HepG2 (cell line): ENCODE results near the gene CACNA1G. TPM values are rescaled to one million over a fixed set of nuclear protein-coding genes. Genes with fewer than 3 reads are reported as not detected.

Experiments used
- ELF3 ChIP-seq: IDR thresholded peaks from 2 replicates; pipeline ENCODE4 v1.6.1; 2016; ENCODE audit warnings: missing genetic modification reagents, missing compliant biosample characterization
- ELK4 ChIP-seq: sonication (generic); formaldehyde crosslinking; IDR thresholded peaks from 2 replicates; pipeline ENCODE4 v1.9.0; 2021; ENCODE audit warnings: missing genetic modification reagents, borderline replicate concordance
- FOSL2 ChIP-seq: sonication (generic); formaldehyde crosslinking; IDR thresholded peaks from 2 replicates; pipeline ENCODE4 v1.4.0; 2020; ENCODE audit warnings: missing genetic modification reagents
- HMGXB4 ChIP-seq, 2 experiments: sonication (generic) in 1 of 2; formaldehyde crosslinking in 1 of 2; IDR thresholded peaks; 2 replicates each; pipeline versions ENCODE4 v1.4.0 to v1.6.1; 2018 to 2020; ENCODE audit warnings: missing genetic modification reagents in 2 of 2, borderline replicate concordance in 1 of 2, low read depth in 1 of 2, mild to moderate bottlenecking in 1 of 2, missing biosample characterization in 1 of 2
- KAT7 ChIP-seq: IDR thresholded peaks from 2 replicates; pipeline ENCODE4 v1.6.1; 2018; ENCODE audit warnings: borderline replicate concordance, missing compliant biosample characterization
- MEIS1 ChIP-seq: sonication (generic); formaldehyde crosslinking; IDR thresholded peaks from 2 replicates; pipeline ENCODE4 v1.9.0; 2021; ENCODE audit warnings: mild to moderate bottlenecking, missing genetic modification reagents, moderate library complexity, borderline replicate concordance
- MTF1 ChIP-seq: sonication (generic); formaldehyde crosslinking; IDR thresholded peaks from 2 replicates; pipeline ENCODE4 v1.5.0; 2020; ENCODE audit warnings: missing genetic modification reagents
- NR1H2 ChIP-seq: sonication (generic); formaldehyde crosslinking; IDR thresholded peaks from 2 replicates; pipeline ENCODE4 v1.8.1; 2022; ENCODE audit warnings: low read depth, missing genetic modification reagents, borderline replicate concordance
- PCBP2 ChIP-seq: fragments of 200-400 bp; formaldehyde crosslinking; optimal IDR thresholded peaks from 2 replicates; pipeline ENCODE3; 2018; ENCODE audit warnings: low read length, low read depth; ENCODE audit not compliant: poor library complexity, severe bottlenecking
- PHF21A ChIP-seq: sonication (generic); formaldehyde crosslinking; IDR thresholded peaks from 2 replicates; pipeline ENCODE4 v1.5.0; 2020; ENCODE audit warnings: mild to moderate bottlenecking, missing genetic modification reagents
- RFX5 ChIP-seq: IDR thresholded peaks from 2 replicates; pipeline ENCODE4 v1.6.1; 2011; ENCODE audit warnings: low read depth, low read length, improper control_type of control experiment
- RFXAP ChIP-seq: sonication (generic); formaldehyde crosslinking; IDR thresholded peaks from 2 replicates; pipeline ENCODE4 v1.4.0; 2020; ENCODE audit warnings: missing genetic modification reagents, borderline replicate concordance
- TBX2 ChIP-seq: sonication (generic); formaldehyde crosslinking; IDR thresholded peaks from 2 replicates; pipeline ENCODE4 v1.5.0; 2020; ENCODE audit warnings: missing genetic modification reagents, mild to moderate bottlenecking, borderline replicate concordance
- THRA ChIP-seq: sonication (generic); formaldehyde crosslinking; IDR thresholded peaks from 2 replicates; pipeline ENCODE4 v1.4.0; 2020; ENCODE audit warnings: missing genetic modification reagents, borderline replicate concordance
- XRCC5 ChIP-seq: fragments of 200-400 bp; formaldehyde crosslinking; optimal IDR thresholded peaks from 2 replicates; pipeline ENCODE3; 2017; ENCODE audit warnings: mild to moderate bottlenecking, low read length
- ZNF256 ChIP-seq: sonication (generic); formaldehyde crosslinking; conservative IDR thresholded peaks from 2 replicates; pipeline ENCODE4 v1.4.0; 2020; ENCODE audit warnings: missing genetic modification reagents
- ZNF331 ChIP-seq: sonication (generic); formaldehyde crosslinking; IDR thresholded peaks from 2 replicates; pipeline ENCODE4 v1.4.0; 2020; ENCODE audit warnings: missing genetic modification reagents
- ZNF546 ChIP-seq: sonication (generic); formaldehyde crosslinking; conservative IDR thresholded peaks from 2 replicates; pipeline ENCODE4 v1.8.1; 2023; ENCODE audit warnings: mild to moderate bottlenecking, missing genetic modification reagents
- ZNF616 ChIP-seq: sonication (generic); formaldehyde crosslinking; IDR thresholded peaks from 2 replicates; pipeline ENCODE4 v1.5.0; 2020; ENCODE audit warnings: low read depth, mild to moderate bottlenecking, missing genetic modification reagents
- ZXDC ChIP-seq: sonication (generic); formaldehyde crosslinking; IDR thresholded peaks from 2 replicates; pipeline ENCODE4 v1.5.0; 2020; ENCODE audit warnings: mild to moderate bottlenecking, missing genetic modification reagents
- polyA plus RNA-seq, 8 experiments: library from polyadenylated mRNA; depleted of rRNA in 3 of 8; stranded (reverse) in 7 of 8; unstranded in 1 of 8; fragments of >200 nt; fragmentation: Illumina TruSeq in 4 of 8; extraction: Trizol in 4 of 8; gene quantifications; 2 replicates each; pipeline versions ENCODE4 v1.2.1 to v1.2.3, GENCODE V29; 2011 to 2016; ENCODE audit warnings: low read depth in 4 of 8, missing spikeins in 1 of 8, mixed read lengths in 1 of 8; ENCODE audit not compliant: insufficient read depth in 1 of 8
- total RNA-seq, 5 experiments: library from RNA; depleted of rRNA; stranded (reverse); fragments of >200 nt; fragmentation: Illumina TruSeq; extraction: Trizol; gene quantifications; 2 replicates each; pipeline ENCODE4 v1.2.3, GENCODE V29; 2016; ENCODE audit warnings: low read depth in 1 of 5

Gene CACNA1G
- total and polyA plus RNA-seq, 2 of the 13 experiments (the other 11 are each of a cell fraction or from before 2014, with no cell fraction given) = 0.02 TPM; not detected in 1

GRCh38 chr17:50642722-50643656 is 82.5 kb downstream of the CACNA1G start (continued):
- TF ChIP-seq ZXDC (no peak), ZNF331 (CRISPR knock-in tag) (peak; percentile 31; the same call in 1 of the 2 replicates), MEIS1 (CRISPR knock-in tag) (no peak), ELK4 (CRISPR knock-in tag) (no peak), HMGXB4 (CRISPR knock-in tag; IDR thresholded peaks at IDR 0.05; ENCODE audit: borderline replicate concordance in 1 of 2, low read depth in 1 of 2) (no peak), ZNF546 (CRISPR knock-in tag) (no peak), KAT7 (CRISPR knock-in tag) (no peak), PHF21A (peak; percentile 67; the same call in 1 of the 2 replicates), ZNF256 (CRISPR knock-in tag) (no peak), THRA (CRISPR knock-in tag) (peak; percentile 61; the same call in 1 of the 2 replicates), TBX2 (CRISPR knock-in tag) (peak; percentile 67), NR1H2 (CRISPR knock-in tag) (0 out of 2 replicates have a peak, but pooled peaks have one; percentile 48), ELF3 (no peak), RFX5 (no peak), PCBP2 (no peak), MTF1 (no peak), RFXAP (CRISPR knock-in tag) (no peak; the same call in 1 of the 2 replicates), XRCC5 (no peak), FOSL2 (CRISPR knock-in tag) (peak; percentile 63), ZNF616 (CRISPR knock-in tag) (no peak)
